H1 (cell line): Measurements from ENCODE around the gene KCNK13.

Source experiments
- ATF3 ChIP-seq: IDR thresholded peaks from 2 replicates; pipeline ENCODE4 v1.6.1; 2011; ENCODE audit warnings: low read depth, mild to moderate bottlenecking, low read length; ENCODE audit not compliant: insufficient read depth
- BRCA1 ChIP-seq: IDR thresholded peaks from 2 replicates; pipeline ENCODE4 v1.6.1; 2012; ENCODE audit warnings: low read depth, low read length, improper control_type of control experiment
- CTCF ChIP-seq, 3 experiments: IDR thresholded peaks; 1 replicate in 2 of 3; 2 replicates in 1 of 3; pipeline versions ENCODE4 v1.5.1 to v1.6.1; 2011; ENCODE audit warnings: low read length in 3 of 3, mild to moderate bottlenecking in 3 of 3, inconsistent platforms in 2 of 3, low read depth in 1 of 3, moderate library complexity in 1 of 3; ENCODE audit not compliant: insufficient read depth in 1 of 3; ENCODE audit errors: control extremely low read depth in 1 of 3
- EGR1 ChIP-seq: IDR thresholded peaks from 2 replicates; pipeline ENCODE4 v1.6.1; 2011; ENCODE audit warnings: low read depth, low read length, borderline replicate concordance
- EP300 ChIP-seq, 2 experiments: IDR thresholded peaks; 1 replicate in 1 of 2; 2 replicates in 1 of 2; pipeline ENCODE4 v1.6.1; 2011 to 2012; ENCODE audit warnings: low read depth in 2 of 2, low read length in 2 of 2, mild to moderate bottlenecking in 2 of 2, borderline replicate concordance in 1 of 2, inconsistent platforms in 1 of 2, moderate library complexity in 1 of 2
- EZH2 ChIP-seq: fragments of 200-600 bp; sonication (generic); IDR thresholded peaks from 2 replicates; pipeline ENCODE4 v1.7.1; 2012; ENCODE audit warnings: low read depth, mild to moderate bottlenecking, moderate library complexity, low read length, inconsistent platforms; ENCODE audit not compliant: severe bottlenecking
- FOSL1 ChIP-seq: IDR thresholded peaks from 2 replicates; pipeline ENCODE4 v1.6.1; 2011; ENCODE audit warnings: mild to moderate bottlenecking, low read depth, low read length, moderate library complexity; ENCODE audit not compliant: insufficient read depth
- POLR2A ChIP-seq, 2 experiments: IDR thresholded peaks; 1 replicate in 1 of 2; 2 replicates in 1 of 2; pipeline ENCODE4 v1.6.1; 2011; ENCODE audit warnings: low read depth in 2 of 2, low read length in 2 of 2, mild to moderate bottlenecking in 2 of 2; ENCODE audit errors: control extremely low read depth in 1 of 2
- RFX5 ChIP-seq: IDR thresholded peaks from 2 replicates; pipeline ENCODE4 v1.6.1; 2011; ENCODE audit warnings: low read depth, low read length, improper control_type of control experiment, borderline replicate concordance
- SIN3A ChIP-seq, 2 experiments: IDR thresholded peaks in 1 of 2; conservative IDR thresholded peaks in 1 of 2; 2 replicates each; pipeline ENCODE4 v1.6.1; 2011 to 2012; ENCODE audit warnings: low read length in 2 of 2, improper control_type of control experiment in 1 of 2, low read depth in 1 of 2, mild to moderate bottlenecking in 1 of 2
- SP2 ChIP-seq: IDR thresholded peaks from 2 replicates; pipeline ENCODE4 v1.6.1; 2012; ENCODE audit warnings: mild to moderate bottlenecking, low read length, inconsistent platforms
- TAF1 ChIP-seq: IDR thresholded peaks from 2 replicates; pipeline ENCODE4 v1.6.1; 2011; ENCODE audit warnings: mild to moderate bottlenecking, low read depth, low read length
- TCF12 ChIP-seq: IDR thresholded peaks from 2 replicates; pipeline ENCODE4 v1.6.1; 2011; ENCODE audit warnings: low read depth, mild to moderate bottlenecking, low read length
- USF2 ChIP-seq: IDR thresholded peaks from 2 replicates; pipeline ENCODE4 v1.6.1; 2011; ENCODE audit warnings: low read length, improper control_type of control experiment

- TF ChIP-seq POLR2A (IDR thresholded peaks at IDR 0.05; ENCODE audit: control extremely low read depth in 1 of 2, low read depth in 2 of 2, low read length in 2 of 2) (no peak), CTCF (IDR thresholded peaks at IDR 0.05; ENCODE audit: control extremely low read depth in 1 of 3, insufficient read depth in 1 of 3, low read depth in 1 of 3, low read length in 3 of 3) (no peak), EGR1 (no peak), RFX5 (no peak), EP300 (IDR thresholded peaks at IDR 0.05; ENCODE audit: borderline replicate concordance in 1 of 2, low read depth in 2 of 2, low read length in 2 of 2) (no peak), FOSL1 (no peak), USF2 (no peak), SIN3A (conservative IDR thresholded peaks at IDR 0.05 in 1 of 2, IDR thresholded peaks at IDR 0.05 in 1 of 2; ENCODE audit: low read depth in 1 of 2, low read length in 2 of 2) (no peak), TAF1 (no peak), EZH2 (no peak), TCF12 (no peak), SP2 (no peak), BRCA1 (no peak), ATF3 (no peak)
These were observed 136.8 kb downstream of the KCNK13 start for GRCh38 chr14:90198541-90199060.
